ENCODE data around the gene ZFR.
"Not testable (repeated sequence)": the region's sequence is repeated elsewhere in the genome, so short reads cannot be mapped to it uniquely, and the experiment has no call there.

The ZFR gene

GRCh38 chr5:32449262-32449661 lies 4.7 kb upstream of the ZFR start:
- no peak for DNase-seq

- no peak for DNase-seq
Measured at GRCh38 chr5:32446630-32447029, 2.1 kb upstream of the ZFR start.

GRCh38 chr5:32445831-32446614 lies 1.5 kb upstream of the ZFR start:
- DNase-seq: no peak

- no peak for DNase-seq
Measured at GRCh38 chr5:32445287-32445758, 783 bp upstream of the ZFR start.

- DNase-seq: peak; percentile 5
Measured at GRCh38 chr5:32443541-32444430, 754 bp downstream of the ZFR start.

- DNase-seq: no peak
Measured at GRCh38 chr5:32443145-32443540, 1.4 kb downstream of the ZFR start.

- no peak for DNase-seq
Measured at GRCh38 chr5:32439086-32439642, 5.4 kb downstream of the ZFR start.

GRCh38 chr5:32436553-32437242 lies 7.8 kb downstream of the ZFR start:
- no peak for DNase-seq

GRCh38 chr5:32435383-32435782 lies 9.2 kb downstream of the ZFR start:
- no peak for DNase-seq

- no peak for DNase-seq
Measured at GRCh38 chr5:32434221-32434620, 10.3 kb downstream of the ZFR start.

- DNase-seq: no peak
Measured at GRCh38 chr5:32432633-32433032, 11.9 kb downstream of the ZFR start.

GRCh38 chr5:32430825-32431224 lies 13.7 kb downstream of the ZFR start:
- not testable (repeated sequence) for DNase-seq

GRCh38 chr5:32428426-32428825 lies 16.1 kb downstream of the ZFR start:
- DNase-seq: no peak

- no peak for DNase-seq
Measured at GRCh38 chr5:32426440-32427151, 17.9 kb downstream of the ZFR start.

GRCh38 chr5:32422697-32423096 lies 21.8 kb downstream of the ZFR start:
- no peak for DNase-seq

GRCh38 chr5:32421075-32421474 lies 23.5 kb downstream of the ZFR start:
- DNase-seq: no peak

GRCh38 chr5:32420506-32420905 lies 24.0 kb downstream of the ZFR start:
- DNase-seq: no peak

GRCh38 chr5:32419791-32420190 lies 24.7 kb downstream of the ZFR start:
- DNase-seq: no peak

- DNase-seq: no peak
Measured at GRCh38 chr5:32413466-32414263, 30.9 kb downstream of the ZFR start.

GRCh38 chr5:32410630-32411029 lies 33.9 kb downstream of the ZFR start:
- no peak for DNase-seq

GRCh38 chr5:32406650-32407049 lies 37.9 kb downstream of the ZFR start:
- no peak for DNase-seq
